ENCODE measurements around the gene EXOC3.
"Not testable (repeated sequence)": the region's sequence is repeated elsewhere in the genome, so short reads cannot be mapped to it uniquely, and the experiment has no call there.

The EXOC3 gene

DNA sequence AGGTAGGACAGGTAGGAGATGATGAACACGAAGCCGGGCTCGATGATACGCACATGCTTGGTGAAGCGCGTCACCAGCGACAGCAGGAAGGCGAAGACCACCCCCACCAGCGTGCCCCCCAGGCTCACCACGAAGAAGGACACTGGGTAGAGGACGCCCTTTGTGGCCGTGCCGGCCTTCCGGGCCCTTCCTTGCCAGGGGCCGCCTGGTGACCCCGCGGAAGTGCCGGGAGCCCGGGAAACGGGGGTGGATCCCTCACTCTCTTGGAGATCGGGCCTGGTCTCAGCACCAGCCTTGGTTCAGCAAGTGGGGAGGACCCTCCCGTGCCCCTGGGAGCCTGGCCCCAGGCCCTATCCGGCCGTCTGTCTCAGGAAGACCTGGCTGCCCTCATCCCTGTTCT, 41.6 kb downstream of the EXOC3 start:
- TF ChIP-seq, protein P1, sequence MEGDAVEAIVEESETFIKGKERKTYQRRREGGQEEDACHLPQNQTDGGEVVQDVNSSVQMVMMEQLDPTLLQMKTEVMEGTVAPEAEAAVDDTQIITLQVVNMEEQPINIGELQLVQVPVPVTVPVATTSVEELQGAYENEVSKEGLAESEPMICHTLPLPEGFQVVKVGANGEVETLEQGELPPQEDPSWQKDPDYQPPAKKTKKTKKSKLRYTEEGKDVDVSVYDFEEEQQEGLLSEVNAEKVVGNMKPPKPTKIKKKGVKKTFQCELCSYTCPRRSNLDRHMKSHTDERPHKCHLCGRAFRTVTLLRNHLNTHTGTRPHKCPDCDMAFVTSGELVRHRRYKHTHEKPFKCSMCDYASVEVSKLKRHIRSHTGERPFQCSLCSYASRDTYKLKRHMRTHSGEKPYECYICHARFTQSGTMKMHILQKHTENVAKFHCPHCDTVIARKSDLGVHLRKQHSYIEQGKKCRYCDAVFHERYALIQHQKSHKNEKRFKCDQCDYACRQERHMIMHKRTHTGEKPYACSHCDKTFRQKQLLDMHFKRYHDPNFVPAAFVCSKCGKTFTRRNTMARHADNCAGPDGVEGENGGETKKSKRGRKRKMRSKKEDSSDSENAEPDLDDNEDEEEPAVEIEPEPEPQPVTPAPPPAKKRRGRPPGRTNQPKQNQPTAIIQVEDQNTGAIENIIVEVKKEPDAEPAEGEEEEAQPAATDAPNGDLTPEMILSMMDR (IDR thresholded peaks at IDR 0.05; ENCODE audit: borderline replicate concordance, insufficient read depth, low read depth, low read length): no peak
- H3K4me3 ChIP-seq (ENCODE audit: low read depth, low read length): no peak overlapping the region

DNA sequence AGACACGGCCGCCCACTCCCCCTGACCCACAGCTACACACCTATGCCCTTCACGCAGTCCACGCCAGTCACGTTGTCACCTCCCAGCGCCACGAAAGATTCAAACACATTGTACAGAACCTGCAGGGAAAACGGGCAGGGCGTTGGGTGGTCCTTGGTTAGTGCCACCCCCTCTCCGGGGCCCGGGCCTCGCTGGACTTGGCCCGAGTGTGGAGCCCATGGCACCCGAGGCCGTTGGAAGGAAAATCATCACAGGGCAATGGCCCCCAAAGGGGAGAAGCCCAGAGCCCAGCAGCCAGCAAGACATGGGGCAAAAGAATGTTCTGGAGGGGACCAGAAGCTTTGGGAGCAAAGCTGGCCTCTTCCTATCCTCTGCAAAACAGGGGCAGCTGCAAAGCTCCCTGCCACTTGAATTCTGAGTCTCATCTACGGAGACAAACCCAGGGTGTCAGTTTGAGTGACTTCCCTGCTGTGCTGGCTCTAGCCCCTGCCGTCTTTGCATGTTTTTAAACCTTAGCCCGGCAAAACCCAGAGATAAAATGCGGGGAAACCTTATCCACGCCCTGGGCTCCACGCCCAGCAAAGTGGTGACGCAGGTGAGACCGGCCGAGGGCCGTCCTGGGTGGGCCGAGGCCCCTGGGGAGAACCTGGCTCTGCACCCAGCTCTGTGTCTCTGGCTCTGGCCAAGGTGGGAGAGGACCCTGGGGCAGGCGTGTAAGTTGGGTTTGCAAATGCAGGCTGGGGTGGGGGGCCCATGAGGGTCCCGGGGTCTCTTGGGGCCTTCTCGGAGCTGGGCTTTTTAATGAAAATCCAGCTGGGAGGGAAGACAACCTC, 42.4 kb downstream of the EXOC3 start:
- TF ChIP-seq, protein P1 (IDR thresholded peaks at IDR 0.05; ENCODE audit: borderline replicate concordance, insufficient read depth, low read depth, low read length): no peak

DNA sequence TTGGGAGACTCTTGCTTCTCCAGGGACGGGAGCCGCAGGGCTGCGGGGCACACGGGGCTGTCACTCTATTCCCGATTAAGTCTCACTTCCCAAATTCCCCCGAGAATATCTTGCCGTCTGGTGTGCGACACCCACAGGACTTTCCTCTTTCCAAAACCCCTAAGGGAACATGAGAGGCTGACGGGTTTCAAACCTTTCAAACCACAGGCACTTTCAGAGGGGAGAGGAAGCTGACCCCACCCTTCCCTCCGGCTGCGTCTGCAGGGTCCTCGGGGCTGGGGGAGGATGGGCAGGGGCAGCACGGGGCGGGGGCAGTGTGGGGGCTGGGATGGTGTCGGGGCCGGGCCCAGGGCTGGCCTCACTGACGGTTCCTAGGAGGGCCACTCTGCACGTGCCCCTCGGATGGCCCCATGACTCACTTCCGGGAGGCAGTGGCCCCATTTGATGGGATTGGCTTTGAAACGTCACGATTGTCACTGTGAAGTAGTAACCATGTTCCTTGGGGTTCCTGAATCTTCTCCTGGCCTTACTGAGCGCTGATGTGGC, 43.0 kb downstream of the EXOC3 start:
- no peak overlapping the region for H3K4me3 ChIP-seq (ENCODE audit: low read depth, low read length)
- TF ChIP-seq, protein P1 (IDR thresholded peaks at IDR 0.05; ENCODE audit: borderline replicate concordance, insufficient read depth, low read depth, low read length): no peak

More for the DNA sequence above, 42.4 kb downstream of the EXOC3 start:
- H3K4me3 ChIP-seq (ENCODE audit: low read depth, low read length): no peak overlapping the region

DNA sequence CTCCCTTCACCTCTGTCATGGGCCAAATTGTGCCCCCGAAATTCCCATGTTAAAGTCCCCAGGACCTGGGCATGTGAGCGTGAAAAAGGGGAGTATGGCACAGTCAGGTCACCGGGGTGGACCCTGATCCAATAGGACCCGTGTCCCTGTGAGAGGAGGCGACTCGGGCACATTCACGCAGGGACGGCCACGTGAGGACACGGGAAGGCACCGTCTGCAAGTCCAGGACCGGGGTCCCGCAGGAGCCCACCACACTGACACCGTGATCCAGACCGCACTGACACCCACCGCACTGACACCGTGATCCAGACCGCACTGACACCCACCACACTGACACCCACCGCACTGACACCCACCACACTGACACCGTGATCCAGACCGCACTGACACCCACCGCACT, 43.6 kb downstream of the EXOC3 start:
- H3K4me3 ChIP-seq (ENCODE audit: low read depth, low read length): not testable (repeated sequence)

DNA sequence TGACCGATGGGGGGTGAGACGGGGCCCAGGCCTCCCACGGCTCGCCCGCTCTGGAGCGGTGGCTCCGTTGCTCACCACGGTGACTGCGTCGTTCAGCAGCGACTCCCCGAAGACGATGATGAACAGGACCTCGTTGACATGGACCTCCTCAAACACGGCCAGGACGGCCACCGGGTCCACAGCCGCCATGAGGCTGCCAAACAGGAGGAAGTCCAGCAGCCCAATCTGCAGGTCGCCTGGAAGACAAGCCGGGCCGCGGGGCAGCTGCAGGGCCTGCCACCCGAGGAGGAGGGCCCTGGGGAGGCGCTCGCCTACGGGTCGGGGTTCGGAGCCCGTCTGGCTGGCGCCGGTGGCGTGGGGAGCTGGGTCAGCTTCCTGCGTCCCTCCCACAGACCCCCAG, 45.3 kb downstream of the EXOC3 start:
- TF ChIP-seq, protein P1 (IDR thresholded peaks at IDR 0.05; ENCODE audit: borderline replicate concordance, insufficient read depth, low read depth, low read length): no peak

DNA sequence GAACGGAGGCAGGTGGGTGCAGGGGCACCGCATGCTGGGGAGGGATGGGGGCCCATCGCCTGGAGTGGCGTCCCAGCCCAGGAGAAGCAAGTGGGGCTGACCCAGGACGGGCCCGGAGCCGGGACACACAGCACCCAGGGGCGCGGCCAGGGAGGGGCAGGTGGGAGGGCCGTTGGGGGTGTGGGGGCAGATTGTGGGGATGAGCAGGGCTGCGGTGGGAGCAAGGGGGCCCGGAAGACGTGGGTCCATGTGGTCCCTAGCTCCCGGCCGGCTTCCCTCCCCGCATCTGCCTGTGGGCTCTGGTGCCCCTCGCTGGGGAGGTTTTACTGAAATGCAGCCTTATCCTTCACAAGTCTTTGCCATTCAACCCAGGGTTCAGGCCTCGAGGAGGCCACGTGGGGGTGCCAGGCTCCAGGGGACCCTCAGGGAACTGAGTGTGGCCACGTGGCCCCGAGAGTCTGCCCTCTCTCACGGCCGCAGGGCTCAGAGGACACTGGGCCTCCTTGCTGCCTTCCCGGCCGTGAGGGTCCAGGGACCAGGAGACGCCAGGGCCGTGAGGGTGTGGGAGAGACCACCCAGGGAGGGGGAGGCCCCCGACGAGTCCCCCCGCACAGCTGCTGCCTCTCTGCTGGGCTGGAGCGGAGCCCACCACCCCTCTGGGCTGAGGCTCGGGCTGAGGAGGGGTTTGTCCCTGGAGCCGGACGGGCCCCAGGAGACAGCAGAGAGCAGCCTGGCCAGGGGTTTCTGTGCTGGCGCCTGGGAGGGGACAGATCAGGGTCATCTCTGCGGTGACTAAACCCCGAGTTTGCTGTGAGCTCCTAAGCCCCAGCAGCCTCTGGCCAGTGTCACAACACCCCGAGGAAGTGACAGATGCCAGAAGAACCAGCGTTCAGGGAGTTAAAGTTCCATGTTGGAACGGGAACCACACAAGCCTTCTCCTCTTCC, 46.0 kb downstream of the EXOC3 start:
- TF ChIP-seq, protein P1 (IDR thresholded peaks at IDR 0.05; ENCODE audit: borderline replicate concordance, insufficient read depth, low read depth, low read length): no peak
- no peak overlapping the region for H3K4me3 ChIP-seq (ENCODE audit: low read depth, low read length)

More for the DNA sequence above, 45.3 kb downstream of the EXOC3 start:
- no peak overlapping the region for H3K4me3 ChIP-seq (ENCODE audit: low read depth, low read length)

DNA sequence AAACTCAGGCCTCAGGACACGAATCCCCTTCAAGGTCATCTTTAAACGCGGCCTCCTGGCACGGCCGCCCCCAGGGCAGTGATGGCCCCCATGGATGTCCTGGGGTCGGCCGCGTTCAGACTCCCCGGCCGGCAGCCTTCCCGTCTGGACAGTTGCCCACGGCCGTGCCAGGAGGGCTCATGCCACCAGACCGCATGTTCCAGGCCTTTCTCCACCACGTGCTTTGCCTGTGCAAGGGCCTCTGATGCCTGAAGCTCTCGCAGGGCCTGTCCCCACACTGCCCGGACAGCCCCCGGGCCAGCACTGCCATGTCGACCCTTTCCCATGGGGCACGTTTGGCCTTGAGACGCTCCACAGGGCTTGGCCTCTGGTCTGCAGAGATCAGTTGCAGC, 46.7 kb downstream of the EXOC3 start:
- TF ChIP-seq, protein P1 (IDR thresholded peaks at IDR 0.05; ENCODE audit: borderline replicate concordance, insufficient read depth, low read depth, low read length): no peak
- no peak overlapping the region for H3K4me3 ChIP-seq (ENCODE audit: low read depth, low read length)

Data from GM12875 (cell line).